Heart right ventricle (tissue), 16 donors: ENCODE results near the gene C3AR1. TPM values are rescaled to one million over a fixed set of nuclear protein-coding genes. Genes with fewer than 3 reads are reported as not detected.

Source experiments
- ATAC-seq, 8 donors: fragments of 200-7000 bp; cut with Tn5 transposase; one replicate each; pipeline ENCODE4 v1.9.1; 2020; ENCODE audit warnings: mild to moderate bottlenecking in 8 of 8, moderate library complexity in 8 of 8, moderate number of reproducible peaks in 1 of 8
- DNase-seq, 2 donors: peaks; one replicate each; pipeline ENCODE4 v3.0.0-alpha.2; 2020
- H3K27ac ChIP-seq, 10 donors: fragments of 200-600 bp; sonication (generic) in 2 of 10; one replicate each; pipeline versions ENCODE4 v1.5.0 to v1.8.0; 2020 to 2022; ENCODE audit warnings: mild to moderate bottlenecking in 3 of 10
- H3K27me3 ChIP-seq, 7 donors: fragments of 200-600 bp; one replicate each; pipeline ENCODE4 v1.8.0; 2021 to 2022; ENCODE audit warnings: mild to moderate bottlenecking in 2 of 7
- H3K36me3 ChIP-seq, 9 donors: fragments of 200-600 bp; sonication (generic) in 1 of 9; one replicate each; pipeline versions ENCODE4 v1.5.0 to v1.8.0; 2020 to 2022; ENCODE audit warnings: mild to moderate bottlenecking in 2 of 9
- H3K4me1 ChIP-seq, 9 donors: fragments of 200-600 bp; sonication (generic) in 1 of 9; one replicate each; pipeline versions ENCODE4 v1.5.0 to v1.8.0; 2020 to 2022; ENCODE audit warnings: mild to moderate bottlenecking in 4 of 9
- H3K4me3 ChIP-seq, 10 donors: fragments of 200-600 bp; sonication (generic) in 2 of 10; one replicate each; pipeline versions ENCODE4 v1.5.0 to v1.8.0; 2020 to 2022; ENCODE audit warnings: mild to moderate bottlenecking in 7 of 10, moderate library complexity in 2 of 10
- H3K9me3 ChIP-seq, 11 donors: fragments of 200-600 bp in 10 of 11; sonication (generic) in 2 of 11; one replicate each; pipeline versions ENCODE4 v1.5.0 to v1.8.0; 2013 to 2022; ENCODE audit warnings: mild to moderate bottlenecking in 2 of 11, control low read depth in 1 of 11, moderate library complexity in 1 of 11
- CTCF ChIP-seq, 9 donors: fragments of 200-600 bp; sonication (generic) in 2 of 9; IDR thresholded peaks; one replicate each; pipeline versions ENCODE4 v1.5.0 to v1.8.0; 2021 to 2022; ENCODE audit warnings: antibody characterized with exemption in 9 of 9, mild to moderate bottlenecking in 5 of 9, moderate library complexity in 1 of 9
- WGBS, 2 donors: extraction: QIAGEN DNeasy Blood & Tissue Kit; methylation state at CpG; one replicate each; pipeline ENCODE4 v1.1.7; 2013; ENCODE audit warnings: inconsistent platforms in 1 of 2; 5-methylcytosine and 5-hydroxymethylcytosine counted together
- intact Hi-C, 10 donors: fragments of 100-400 bp; cut with DNase I; formaldehyde crosslinking; loops; one replicate each; pipeline versions ENCODE4 v1.11.1 to v1.14.2; 2022
- polyA plus RNA-seq, 2 donors: library from polyadenylated mRNA; stranded (reverse); fragments of 200-250 nt; gene quantifications; one replicate each; pipeline ENCODE4 v1.2.3, GENCODE V29; 2013
- total RNA-seq, 10 donors: library from RNA; stranded (reverse); fragmentation: NEBNext Ultra II Directional in 3 of 10; extraction: Animal tissue kit (Norgen Biotek cat#: 25700) in 3 of 10; gene quantifications; one replicate each; pipeline versions ENCODE4 v1.2.1 to v1.2.4, GENCODE V29; 2021 to 2023
- donor health status: Arrhythmogenic right ventricular cardiomyopathy.
- donor health status: ischemic (EF 13 %, LVEDD 7.1; RV severe dilation, severe dysfunction).
- donor health status: healthy with polysubstance abuse.
- donor health status: DM: no; HTN: yes; CAD: no.
- donor health status: DM: no; HTN: no; CAD: no.
- donor health status: ischemic (EF 25% LVEDD 6.9; RV normal size, moderate dysfunction).
- donor health status: ischemic (EF 25% LVEDD 5.7; RV mildly dilated, moderate dysfunction).
- donor health status: healthy.
- donor health status: DM: yes; HTN: yes; CAD: no.
- donor health status: Ischemic cardiomyopathy.
- donor health status: ischemic (EF 35%, LVEDD 5.7; RV mildly dilated, moderate dysfunction).
- donor health status: nonischemic (EF 11% LVEDD 7.7; RV severe dilation, severe dysfunction).
- donor health status: DM: yes; HTN: yes; CAD: no.
- donor health status: PGD.
- donor health status: ischemic (EF 29% LVEDD 5.4; RV normal size, mild dysfunction).
- donor health status: nonischemic (EF 23%, LVEDD 6.1; RV moderate dilation, normal function).

The C3AR1 gene
- total and polyA plus RNA-seq, 12 donors: 1.1 to 26.5 (median 3.8) TPM

GRCh38 chr12:8037947-8038346, 28.2 kb downstream of the C3AR1 start:
- Histone ChIP-seq H3K36me3 (peaks cover 0 to 38% (median 25%) of the 10 kb centered on the region in 9 donors), H3K4me1 (peaks cover 23 to 69% (median 62%) of the 10 kb centered on the region in 9 donors), H3K27ac (peak overlapping the region in 9 of 10 donors; percentile 57 to 99 (median 97)), H3K9me3 (no peaks in the 10 kb centered on the region), H3K27me3 (no peaks in the 10 kb centered on the region), H3K4me3 (peak overlapping the region in 3 of 10 donors; percentile 18 to 44 (median 29))
- DNase-seq (no peak), ATAC-seq (no peak)
- intact Hi-C loops: loop anchor here in 3 of 10 donors (5.0 kb wide), 1 partner anchor 44 kb away; the partner anchor contains the start of gene NECAP1 (in 3 of the 3)
- WGBS, 2 donors: 47% methylated on average over 6 of the region's 6 CpGs
- no peak for TF ChIP-seq CTCF (IDR thresholded peaks at IDR 0.05)

- Histone ChIP-seq H3K9me3 (no peaks in the 10 kb centered on the region), H3K27me3 (no peaks in the 10 kb centered on the region), H3K36me3 (peaks cover 0 to 30% (median 20%) of the 10 kb centered on the region in 9 donors), H3K4me3 (no peak overlapping the region), H3K4me1 (peaks cover 23 to 71% (median 64%) of the 10 kb centered on the region in 9 donors), H3K27ac (peak overlapping the region; percentile 34 to 99 (median 96))
- no peak for DNase-seq
- intact Hi-C loops: loop anchor here in 3 of 10 donors (5.0 kb wide), 1 partner anchor 45 kb away; the partner anchor contains the start of gene NECAP1 (in 3 of the 3)
- no peak for ATAC-seq
- TF ChIP-seq CTCF (IDR thresholded peaks at IDR 0.05): no peak
- 25 to 44% methylated on average over 6 of the region's 6 CpGs for WGBS, 2 donors
Observed at GRCh38 chr12:8037046-8037663, 29.0 kb downstream of the C3AR1 start.

GRCh38 chr12:8036346-8036745, 29.8 kb downstream of the C3AR1 start:
- DNase-seq: peak in 1 of 2 donors; percentile 35
- Histone ChIP-seq H3K4me1 (peaks cover 23 to 79% (median 70%) of the 10 kb centered on the region in 9 donors), H3K27ac (peak overlapping the region; percentile 34 to 99 (median 96))

More at GRCh38 chr12:8036346-8036745, 29.8 kb downstream of the C3AR1 start:
- no peak overlapping the region for H3K4me3 ChIP-seq
- no peaks in the 10 kb centered on the region for H3K9me3 ChIP-seq
- WGBS, 2 donors: 45 to 62% methylated on average over 8 of the region's 8 CpGs
- TF ChIP-seq CTCF (IDR thresholded peaks at IDR 0.05): no peak
- peaks cover 0 to 22% (median 12%) of the 10 kb centered on the region in 9 donors for H3K36me3 ChIP-seq
- H3K27me3 ChIP-seq: no peaks in the 10 kb centered on the region
- peak in 5 of 8 donors; percentile 6 to 45 (median 20) for ATAC-seq
- intact Hi-C loops: loop anchor here in 3 of 10 donors (5.0 kb wide), 1 partner anchor 46 kb away; the partner anchor contains the start of gene NECAP1 (in 3 of the 3)
